HG03139 (cell line): ENCODE results near the gene AGO4.
A peak's percentile ranks its signal among the peaks of the same experiment; 100 is the strongest.
"Not testable (repeated sequence)": the region's sequence is repeated elsewhere in the genome, so short reads cannot be mapped to it uniquely, and the experiment has no call there.

Experiments used
- ATAC-seq: cut with Tn5 transposase; IDR thresholded peaks from one replicate; pipeline ENCODE4 v1.9.1; 2021; ENCODE audit not compliant: unreplicated experiment

The AGO4 gene

DNA sequence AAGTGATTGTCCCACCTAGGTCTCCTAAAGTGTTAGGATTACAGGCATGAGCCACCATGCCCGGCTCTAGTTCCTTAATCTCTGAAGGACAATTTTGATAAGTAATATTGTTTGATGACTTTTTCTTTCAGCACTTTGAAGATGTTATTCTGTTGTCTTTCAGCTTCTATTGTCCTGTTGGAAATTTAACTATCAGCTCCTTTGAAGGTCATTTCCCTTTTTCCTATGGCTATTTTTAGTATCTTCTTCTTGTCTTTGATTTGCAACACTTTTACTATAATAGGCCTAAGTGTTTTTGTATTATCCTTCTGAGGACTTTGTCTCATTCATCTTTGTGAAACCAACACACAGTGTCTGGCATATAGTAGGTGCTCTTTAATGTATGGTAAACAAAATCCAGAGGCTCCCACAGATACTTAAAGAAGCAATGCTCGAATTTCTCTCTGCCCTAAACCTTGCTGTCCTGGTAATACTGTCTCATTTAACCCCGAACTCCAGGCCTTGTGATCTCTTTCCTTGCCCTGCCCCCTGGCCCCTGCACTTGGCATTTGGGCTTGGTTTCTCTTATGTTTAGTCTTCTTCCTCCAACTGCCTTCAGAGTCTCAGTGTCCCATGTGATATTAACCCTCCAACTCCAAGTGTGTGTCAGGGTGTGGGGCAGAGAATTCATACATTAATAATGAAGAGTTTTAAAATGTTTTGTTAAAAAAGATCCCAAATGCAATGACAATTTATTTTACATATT lies 56.2 kb downstream of the AGO4 start:
- no peak for ATAC-seq

DNA sequence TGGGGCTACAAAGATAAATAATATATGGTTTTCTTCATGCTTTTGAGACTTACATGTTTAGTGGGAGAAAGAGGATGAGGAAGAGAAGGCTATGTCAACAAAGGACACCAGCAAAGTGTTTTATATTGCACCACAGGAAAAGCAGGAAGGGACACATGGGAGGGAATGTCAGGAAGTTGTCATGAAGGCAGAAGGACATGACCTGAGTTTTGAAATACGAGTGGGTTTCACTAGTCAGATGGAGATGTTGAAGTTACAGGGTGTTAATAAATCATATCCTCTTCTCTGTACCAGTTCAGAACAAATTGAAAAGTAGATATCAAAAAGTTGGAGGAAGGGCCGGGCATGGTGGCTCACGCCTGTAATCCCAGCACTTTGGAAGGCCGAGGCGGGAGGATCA lies 57.0 kb downstream of the AGO4 start:
- no peak for ATAC-seq

DNA sequence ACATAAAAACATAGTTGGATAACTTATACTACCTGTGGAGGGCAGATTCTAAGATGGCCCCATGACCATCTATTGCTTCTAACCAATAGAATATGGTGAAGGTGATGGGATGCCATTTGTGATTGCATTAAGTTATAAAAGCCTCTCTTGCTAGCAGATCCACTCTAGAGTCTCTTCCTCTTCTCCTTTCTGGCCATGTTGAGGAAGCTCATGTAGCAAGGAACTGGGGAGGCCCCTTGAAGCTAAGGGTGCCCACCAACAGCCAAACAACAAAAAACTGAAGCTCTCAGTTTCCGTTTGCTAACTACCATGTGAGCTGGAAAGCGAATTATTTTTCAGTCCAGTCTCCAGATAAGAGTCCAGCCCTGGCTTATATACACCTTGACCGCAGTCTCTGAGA lies 59.2 kb downstream of the AGO4 start:
- ATAC-seq: no peak

DNA sequence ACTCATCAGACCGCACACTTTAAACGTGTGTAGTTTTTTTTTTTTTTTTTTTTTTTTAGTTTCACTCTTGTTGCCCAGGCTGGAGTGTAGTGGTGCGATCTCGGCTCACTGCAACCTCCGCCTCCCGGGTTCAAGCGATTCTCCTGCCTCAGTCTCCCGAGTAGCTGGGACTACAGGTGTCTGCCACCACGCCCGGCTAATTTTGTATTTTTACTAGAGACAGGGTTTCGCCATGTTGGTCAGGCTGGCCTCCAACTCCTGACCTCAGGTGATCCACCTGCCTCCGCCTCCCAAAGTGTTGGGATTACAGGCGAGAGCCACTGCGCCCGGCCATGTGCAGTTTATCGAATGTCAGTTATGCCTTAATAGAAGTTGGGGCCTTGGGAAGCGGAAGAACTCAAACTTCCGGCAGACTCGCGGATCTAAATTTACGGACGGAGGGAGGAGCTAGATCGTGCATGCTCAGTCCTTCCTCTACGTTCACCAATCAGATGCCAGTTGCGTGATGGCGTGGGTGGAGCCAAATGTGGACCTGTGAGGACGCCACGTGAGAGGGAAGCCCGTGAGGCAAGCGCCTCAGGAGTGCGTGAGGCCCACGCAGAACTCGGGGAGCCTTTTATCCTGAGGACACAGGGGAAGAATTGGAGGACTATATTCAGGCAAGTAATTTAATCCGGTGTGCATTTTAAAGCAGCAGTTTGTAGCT lies 61.6 kb downstream of the AGO4 start:
- not testable (repeated sequence) for ATAC-seq

DNA sequence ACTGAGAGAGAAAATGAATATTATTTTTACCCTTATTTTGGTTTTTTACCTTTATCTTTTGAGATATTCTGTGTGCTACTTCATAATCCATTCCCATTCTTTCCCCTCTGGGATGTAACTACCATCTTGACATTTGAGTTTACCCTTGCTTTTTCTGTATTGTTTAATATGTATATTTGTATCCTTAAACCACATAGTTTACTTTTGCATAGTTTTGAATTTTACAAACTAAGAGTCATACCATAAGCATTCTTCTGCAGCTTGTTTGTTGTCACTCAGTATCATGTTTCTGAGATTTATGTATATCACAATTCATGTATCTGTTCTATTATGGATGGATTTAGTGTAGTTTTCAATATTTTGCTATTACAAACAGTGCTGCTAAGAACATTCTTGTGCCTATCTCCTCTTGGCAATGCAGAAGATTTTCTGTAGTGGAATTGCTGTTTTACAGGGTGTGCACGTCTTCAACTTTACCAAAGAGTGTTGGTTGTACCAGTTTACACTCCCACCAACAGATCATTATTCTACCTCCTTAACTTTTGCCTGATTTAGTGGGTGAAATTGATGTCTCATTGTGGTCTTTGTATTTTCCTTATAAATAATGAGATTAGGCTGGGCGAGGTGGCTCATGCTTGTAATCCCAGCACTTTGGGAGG lies 63.0 kb downstream of the AGO4 start:
- no peak for ATAC-seq

DNA sequence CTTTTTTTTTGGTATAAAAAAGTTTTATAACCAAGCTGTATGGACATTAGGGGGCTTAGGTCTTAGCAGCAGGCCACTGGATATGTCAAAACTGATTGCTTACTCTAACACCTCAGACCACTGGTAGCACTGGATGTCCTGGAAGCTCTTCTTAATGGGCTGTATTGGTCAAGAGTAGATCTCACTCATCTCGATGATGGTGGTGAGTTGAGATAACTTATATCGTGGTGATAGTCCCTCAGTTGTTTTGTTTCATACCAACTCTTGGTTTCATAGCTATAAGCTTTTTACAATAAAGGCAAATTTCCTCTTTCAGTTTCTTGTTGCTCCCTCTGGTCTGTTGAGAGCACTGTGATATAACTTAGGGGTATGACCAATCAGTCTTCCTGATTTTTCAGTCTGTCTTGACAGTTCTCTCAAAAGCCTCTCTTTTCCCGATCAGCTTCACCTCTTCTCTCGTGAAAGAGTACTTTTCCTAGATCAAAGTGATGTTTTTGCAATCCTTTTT lies 65.5 kb downstream of the AGO4 start:
- no peak for ATAC-seq

DNA sequence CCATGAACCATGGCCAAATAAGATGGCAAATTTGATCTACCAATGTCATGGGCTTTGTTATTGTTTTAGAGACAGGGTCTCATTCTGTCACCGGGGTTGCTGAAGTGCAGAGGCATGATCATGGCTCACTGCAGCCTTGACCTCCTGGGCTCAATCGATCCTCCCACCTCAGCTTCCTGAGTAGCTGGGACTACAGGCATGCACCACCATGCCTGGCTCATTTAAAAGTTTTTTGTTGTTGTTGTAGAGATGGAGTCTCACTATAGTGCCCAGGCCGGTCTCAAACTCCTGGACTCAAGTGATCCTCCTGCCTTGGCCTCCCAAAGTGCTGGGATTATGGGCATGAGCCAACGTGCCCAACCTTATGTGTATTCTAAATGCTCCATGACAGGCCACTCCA lies 66.3 kb downstream of the AGO4 start:
- ATAC-seq: not testable (repeated sequence)

DNA sequence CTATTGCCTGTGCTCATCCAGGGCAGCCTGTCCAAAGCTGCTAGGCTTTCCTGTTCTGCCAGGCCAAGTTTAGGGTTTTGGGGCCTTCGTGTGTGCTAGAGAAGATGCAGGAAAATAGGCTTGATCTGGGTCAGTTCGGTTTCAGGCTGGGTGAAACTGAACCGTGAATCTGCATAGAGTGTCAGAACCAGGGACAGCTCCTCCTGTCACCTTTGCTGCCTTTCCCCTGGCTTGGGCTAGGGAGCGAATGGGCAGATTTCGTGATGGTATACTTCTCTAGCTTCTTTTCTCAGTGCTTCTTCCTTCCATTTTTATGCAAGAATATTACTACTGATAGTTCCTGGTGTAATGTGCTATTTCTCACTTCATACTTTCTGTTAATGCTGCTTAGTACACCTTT lies 69.2 kb downstream of the AGO4 start:
- no peak for ATAC-seq

DNA sequence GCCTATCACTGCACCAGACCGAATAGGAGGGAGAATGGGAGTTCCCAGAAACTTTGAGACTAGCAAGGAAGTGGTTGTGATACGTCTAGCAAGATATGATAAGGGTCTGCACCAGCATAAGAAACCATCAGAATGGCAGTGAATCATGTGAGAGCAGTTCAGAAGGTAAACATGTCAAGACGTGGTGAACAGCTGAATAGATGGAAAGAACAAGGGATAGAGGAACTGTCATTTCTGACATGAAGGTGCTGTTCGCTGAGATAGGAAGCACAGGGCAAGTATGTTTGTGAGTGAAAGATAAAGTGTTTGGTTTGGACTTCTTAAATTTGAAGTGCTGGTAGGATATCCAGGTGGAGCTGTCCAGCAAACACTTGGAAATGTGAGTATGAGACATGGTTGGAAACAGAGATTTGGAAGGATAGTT lies 74.0 kb downstream of the AGO4 start:
- no peak for ATAC-seq

DNA sequence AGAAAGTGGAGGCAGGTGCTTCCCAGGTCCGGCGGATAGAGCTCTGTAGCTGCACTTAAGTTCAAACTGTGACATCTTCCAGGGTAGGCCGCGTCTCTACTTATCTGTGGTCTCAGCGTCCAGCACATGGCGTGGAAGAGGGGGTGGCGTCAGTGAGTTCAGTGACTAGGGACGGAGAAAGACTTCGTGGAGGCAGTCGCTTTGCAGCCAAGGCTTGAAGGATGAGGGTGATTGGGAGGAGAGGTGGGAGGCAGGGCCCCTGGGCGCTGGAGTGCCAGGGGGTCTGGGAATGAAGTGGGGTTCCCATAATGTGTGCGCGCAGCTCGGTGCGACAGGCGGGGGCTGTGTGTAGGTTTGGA lies 74.7 kb downstream of the AGO4 start:
- no peak for ATAC-seq

DNA sequence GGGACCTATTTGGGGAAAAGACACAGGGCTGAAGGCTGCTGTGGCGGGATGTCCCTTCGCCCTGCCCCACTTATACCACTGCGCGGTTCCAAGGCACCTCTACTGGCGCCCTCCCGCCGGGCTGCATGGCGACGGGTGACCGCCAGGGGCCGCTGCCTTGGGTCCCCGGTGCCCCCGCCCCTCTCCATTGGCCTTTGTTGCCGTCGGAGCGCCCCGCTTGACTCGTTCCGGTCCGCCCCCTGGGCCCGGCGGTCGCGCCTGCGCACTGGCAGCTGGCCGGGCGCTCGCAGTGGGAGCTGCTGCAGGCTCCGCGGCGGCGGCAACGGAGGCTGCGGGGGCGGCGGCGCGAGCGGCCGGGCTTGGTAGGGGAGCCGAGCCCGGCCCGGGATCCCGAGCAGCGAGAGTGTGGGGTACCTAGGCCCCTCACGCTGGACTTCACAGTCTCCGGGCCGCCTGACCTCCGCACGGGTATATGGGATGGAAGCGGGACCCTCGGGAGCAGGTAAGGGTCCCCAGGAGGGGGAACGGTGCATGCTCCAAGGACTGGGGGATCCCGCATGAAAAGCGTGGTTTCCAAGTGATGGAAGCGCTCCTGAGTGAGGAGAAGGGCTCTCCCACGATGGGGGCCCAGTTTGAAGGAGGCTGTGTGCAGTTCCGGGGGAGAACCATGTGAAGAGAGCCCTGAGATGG lies 75.3 kb downstream of the AGO4 start, which contains the start of gene AGO1:
Gene AGO1, plus strand, starts transcription at position 265 of the 690 bp plus-strand sequence. Its CDS starts 213 bp downstream, at position 478.
- ATAC-seq: peak; percentile 83

DNA sequence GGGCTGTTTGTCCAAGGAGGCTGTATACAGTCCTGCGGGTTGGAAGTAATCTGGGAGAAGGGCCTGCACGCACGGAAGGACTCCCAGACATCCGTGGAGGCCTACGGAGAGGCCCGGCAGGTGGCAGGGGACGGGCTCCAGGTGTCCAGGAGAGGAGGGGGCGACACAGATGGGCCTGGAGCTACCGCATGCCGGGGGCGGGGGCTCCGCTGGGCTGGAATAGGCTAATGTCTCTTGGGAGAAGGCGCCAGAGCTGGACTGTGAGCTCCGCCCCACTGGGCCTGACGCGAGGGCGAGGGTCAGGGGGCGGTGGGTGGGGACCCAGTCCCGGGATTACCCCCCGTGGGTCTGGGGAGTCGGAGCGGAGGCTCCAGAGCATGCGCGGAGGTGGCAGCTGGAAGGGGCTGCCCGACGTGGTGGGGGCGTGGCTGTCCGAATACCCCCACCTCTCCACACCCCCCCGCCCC lies 75.9 kb downstream of the AGO4 start:
- no peak for ATAC-seq

DNA sequence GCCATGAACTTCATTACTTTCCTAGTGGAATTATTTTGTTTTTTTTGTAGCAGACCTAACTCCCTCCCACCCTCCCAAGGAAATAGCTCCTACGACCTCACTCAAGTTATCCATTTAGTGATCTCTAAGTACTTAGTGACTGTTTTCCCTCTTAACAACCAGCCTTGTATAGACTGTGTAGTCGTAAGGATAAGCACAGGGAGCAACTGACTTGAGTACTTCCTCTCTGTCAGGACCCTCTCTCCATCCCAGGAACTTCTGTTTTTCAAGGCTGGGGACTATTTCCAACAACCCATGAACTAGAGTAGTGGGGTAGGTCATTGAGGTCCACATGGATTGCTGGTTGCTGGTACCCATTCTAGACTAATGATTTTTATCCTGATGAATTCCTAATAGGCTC lies 77.1 kb downstream of the AGO4 start:
- no peak for ATAC-seq

DNA sequence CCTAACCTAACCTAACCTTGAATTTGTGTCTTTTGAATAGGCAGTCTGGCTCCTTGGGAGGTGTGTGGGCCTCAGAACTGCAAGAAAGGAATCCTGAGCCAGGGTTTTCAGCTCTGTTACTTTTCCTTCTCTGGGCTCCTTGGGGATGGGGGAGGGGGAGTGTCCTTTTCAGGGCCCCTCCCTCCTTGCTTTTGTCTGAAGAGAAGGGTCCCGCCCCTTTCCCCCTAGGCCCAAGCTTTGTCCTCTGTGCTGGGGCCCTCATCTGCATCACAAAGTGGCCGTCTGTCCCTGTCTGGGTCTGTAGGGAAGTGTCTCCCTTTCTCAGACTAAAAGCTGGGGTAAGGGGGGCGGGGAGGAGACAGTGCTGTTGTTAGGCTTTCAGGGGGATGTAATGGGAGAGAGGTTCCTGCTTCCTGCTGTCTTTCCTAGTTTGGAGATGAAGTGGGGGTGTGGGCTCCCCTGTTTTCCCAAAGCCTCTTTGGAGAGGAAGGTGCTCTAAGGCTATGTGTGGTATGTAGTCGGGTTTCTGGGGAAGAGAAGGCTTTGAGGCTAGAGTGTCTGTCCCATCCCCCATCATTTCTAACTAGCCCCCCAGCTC lies 78.2 kb downstream of the AGO4 start:
- ATAC-seq: no peak

DNA sequence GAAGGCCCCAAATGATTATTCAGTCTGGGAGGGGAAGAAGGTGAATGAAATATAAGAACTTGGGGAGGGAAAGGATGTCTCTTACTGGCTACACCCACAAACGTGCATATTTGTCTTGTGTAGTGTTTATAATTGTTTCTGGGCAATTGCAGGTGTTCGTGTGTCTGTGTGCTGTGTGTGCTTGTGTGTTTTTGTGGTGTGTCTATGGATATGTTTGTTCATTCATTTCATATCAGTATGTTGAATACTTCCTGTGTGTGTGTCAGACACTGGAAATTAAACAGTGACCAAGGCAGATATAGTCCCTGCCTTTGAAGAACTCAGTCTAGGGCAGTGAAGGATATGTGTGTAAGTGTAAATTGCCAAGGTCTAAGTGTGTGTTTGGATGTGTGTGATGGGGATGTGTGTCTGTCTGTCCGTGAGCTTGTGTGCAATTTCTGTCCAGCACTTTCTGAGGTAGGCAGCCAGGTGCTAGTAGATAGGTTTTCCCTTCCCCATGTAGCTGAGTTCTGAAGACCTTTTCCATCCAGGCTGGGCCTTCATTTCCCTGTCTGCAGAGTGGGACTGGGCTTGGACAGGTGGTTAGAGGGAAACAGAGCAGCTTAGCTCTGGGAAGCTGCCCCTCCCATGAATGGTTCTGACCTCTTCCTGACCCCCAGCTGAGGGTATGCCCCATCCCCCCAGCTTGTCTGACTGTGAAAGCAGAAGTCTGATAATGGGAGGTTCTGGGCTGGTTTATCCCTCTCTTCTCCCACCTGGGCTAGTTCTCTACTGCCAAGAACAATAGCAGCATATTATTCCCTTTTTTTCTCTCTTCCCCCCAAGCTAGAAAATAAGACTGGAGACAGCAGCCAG lies 79.0 kb downstream of the AGO4 start:
- no peak for ATAC-seq

DNA sequence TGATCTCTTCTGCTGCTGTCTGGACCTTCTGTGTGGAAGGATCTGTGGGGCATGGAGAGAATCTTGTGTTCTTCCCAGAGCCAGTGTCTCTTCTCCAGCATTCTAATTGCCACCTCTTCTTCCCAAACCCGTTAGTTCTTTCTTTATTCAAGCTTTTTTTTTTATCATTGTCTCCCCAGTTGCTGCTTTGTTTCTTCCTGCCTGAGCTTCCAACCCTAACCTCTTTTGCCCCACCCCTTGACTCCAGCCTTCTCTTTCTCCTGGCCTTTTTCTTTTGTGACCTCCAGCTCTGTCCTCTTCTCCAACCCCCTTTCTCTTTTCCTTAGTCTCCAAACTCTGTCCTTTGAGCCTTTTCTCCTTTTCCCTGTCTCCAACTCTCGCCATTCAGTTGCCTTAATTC lies 79.7 kb downstream of the AGO4 start:
- no peak for ATAC-seq

DNA sequence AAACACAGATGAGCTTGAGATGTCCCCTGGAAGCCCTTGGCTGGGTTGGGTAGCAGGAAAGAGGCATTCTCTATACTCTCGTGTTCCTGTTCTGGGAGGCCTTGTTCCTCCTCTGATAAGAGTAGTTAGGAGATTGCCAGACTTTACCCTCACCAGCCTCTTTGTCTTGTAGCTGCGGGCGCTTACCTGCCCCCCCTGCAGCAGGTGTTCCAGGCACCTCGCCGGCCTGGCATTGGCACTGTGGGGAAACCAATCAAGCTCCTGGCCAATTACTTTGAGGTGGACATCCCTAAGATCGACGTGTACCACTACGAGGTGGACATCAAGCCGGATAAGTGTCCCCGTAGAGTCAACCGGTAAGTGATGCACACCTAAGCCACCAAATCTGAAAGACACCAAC lies 80.4 kb downstream of the AGO4 start:
- no peak for ATAC-seq

DNA sequence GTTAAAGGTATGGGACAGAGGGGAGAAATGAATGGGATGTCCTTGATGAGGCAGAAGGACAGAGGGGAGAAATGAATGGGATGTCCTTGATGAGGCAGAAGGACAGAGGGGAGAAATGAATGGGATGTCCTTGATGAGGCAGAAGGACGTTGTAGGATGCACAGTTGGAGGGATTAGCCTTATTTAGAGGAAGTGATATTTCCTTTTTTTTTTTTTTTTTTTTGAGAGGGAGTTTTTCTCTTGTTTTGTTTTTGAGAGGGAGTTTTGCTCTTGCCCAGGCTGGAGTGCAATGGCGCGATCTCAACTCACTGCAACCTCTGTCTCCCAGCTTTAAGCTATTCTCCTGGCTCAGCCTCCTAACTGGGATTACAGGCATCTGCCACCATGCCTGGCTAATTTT lies 81.2 kb downstream of the AGO4 start:
- not testable (repeated sequence) for ATAC-seq

DNA sequence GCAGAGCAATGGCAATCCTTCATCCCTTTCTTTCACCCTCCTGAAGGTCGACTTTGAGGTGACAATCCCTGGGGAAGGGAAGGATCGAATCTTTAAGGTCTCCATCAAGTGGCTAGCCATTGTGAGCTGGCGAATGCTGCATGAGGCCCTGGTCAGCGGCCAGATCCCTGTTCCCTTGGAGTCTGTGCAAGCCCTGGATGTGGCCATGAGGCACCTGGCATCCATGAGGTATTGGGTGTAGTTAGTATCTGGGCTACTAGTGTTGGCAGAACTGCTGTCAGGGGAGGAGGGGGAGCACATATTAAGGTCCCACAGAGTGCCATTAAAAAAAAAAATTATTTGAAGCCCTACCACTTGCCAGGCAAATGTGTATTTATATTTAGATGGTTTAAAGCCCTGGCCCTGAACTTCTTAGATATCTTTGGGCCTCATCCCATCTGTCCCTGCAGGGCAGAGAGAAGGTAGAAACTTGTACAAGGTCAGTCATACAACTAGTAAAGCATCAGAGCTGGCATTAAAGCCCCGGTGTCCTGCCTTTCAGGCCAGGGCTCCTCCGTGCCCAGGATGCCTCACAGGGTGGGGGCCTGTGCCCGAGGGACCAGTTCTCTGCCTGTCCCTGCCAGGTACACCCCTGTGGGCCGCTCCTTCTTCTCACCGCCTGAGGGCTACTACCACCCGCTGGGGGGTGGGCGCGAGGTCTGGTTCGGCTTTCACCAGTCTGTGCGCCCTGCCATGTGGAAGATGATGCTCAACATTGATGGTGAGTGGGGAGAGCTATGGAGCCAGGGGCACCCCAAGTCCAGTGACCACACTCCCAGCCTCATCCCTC lies 85.4 kb downstream of the AGO4 start:
- no peak for ATAC-seq
